Kidney epithelial cell (primary cell): Measurements from ENCODE around the gene MOCS3. TPM values are rescaled to one million over a fixed set of nuclear protein-coding genes. Genes with fewer than 3 reads are reported as not detected.

Experiments
- DNase-seq: peaks from one replicate; pipeline ENCODE4 v3.0.0-alpha.2; 2010; ENCODE audit warnings: low read depth
- H3K27me3 ChIP-seq: 2 replicates; pipeline ENCODE4 v1.6.0; 2011; ENCODE audit warnings: low read length; ENCODE audit not compliant: control insufficient read depth, insufficient read depth
- H3K36me3 ChIP-seq: 2 replicates; pipeline ENCODE4 v1.5.1; 2011; ENCODE audit warnings: low read length; ENCODE audit not compliant: control insufficient read depth, insufficient read depth
- H3K4me3 ChIP-seq: 2 replicates; pipeline ENCODE4 v1.5.1; 2011; ENCODE audit warnings: low read depth, mild to moderate bottlenecking, control low read depth, low read length
- total RNA-seq: library from RNA; depleted of rRNA; stranded (reverse); fragments of >200 nt; gene quantifications from 2 replicates; pipeline ENCODE4 v1.2.3, GENCODE V29; 2015
- TF ChIP-seq, protein P1 (sequence below): IDR thresholded peaks from 2 replicates; pipeline ENCODE4 v1.5.1; 2011; ENCODE audit warnings: mild to moderate bottlenecking, moderate library complexity, low read length, control low read depth, inconsistent platforms; ENCODE audit not compliant: insufficient read depth, poor library complexity, severe bottlenecking

Gene MOCS3
- total RNA-seq, 1 donor from 2014 or later, result 10.0 TPM

GRCh38 chr20:51004305-51004727 lies 45.7 kb downstream of the MOCS3 start:
- no peak overlapping the region for H3K4me3 ChIP-seq
- H3K36me3 ChIP-seq, result no peaks in the 10 kb centered on the region
- peaks cover 8% of the 10 kb centered on the region for H3K27me3 ChIP-seq
- TF ChIP-seq, protein P1, sequence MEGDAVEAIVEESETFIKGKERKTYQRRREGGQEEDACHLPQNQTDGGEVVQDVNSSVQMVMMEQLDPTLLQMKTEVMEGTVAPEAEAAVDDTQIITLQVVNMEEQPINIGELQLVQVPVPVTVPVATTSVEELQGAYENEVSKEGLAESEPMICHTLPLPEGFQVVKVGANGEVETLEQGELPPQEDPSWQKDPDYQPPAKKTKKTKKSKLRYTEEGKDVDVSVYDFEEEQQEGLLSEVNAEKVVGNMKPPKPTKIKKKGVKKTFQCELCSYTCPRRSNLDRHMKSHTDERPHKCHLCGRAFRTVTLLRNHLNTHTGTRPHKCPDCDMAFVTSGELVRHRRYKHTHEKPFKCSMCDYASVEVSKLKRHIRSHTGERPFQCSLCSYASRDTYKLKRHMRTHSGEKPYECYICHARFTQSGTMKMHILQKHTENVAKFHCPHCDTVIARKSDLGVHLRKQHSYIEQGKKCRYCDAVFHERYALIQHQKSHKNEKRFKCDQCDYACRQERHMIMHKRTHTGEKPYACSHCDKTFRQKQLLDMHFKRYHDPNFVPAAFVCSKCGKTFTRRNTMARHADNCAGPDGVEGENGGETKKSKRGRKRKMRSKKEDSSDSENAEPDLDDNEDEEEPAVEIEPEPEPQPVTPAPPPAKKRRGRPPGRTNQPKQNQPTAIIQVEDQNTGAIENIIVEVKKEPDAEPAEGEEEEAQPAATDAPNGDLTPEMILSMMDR, result no peak
- no peak for DNase-seq

GRCh38 chr20:51004781-51005180 lies 46.2 kb downstream of the MOCS3 start:
- TF ChIP-seq, protein P1, result no peak
- Histone ChIP-seq H3K36me3 (no peaks in the 10 kb centered on the region), H3K27me3 (peaks cover 8% of the 10 kb centered on the region), H3K4me3 (no peak overlapping the region)
- DNase-seq, result no peak

DNA sequence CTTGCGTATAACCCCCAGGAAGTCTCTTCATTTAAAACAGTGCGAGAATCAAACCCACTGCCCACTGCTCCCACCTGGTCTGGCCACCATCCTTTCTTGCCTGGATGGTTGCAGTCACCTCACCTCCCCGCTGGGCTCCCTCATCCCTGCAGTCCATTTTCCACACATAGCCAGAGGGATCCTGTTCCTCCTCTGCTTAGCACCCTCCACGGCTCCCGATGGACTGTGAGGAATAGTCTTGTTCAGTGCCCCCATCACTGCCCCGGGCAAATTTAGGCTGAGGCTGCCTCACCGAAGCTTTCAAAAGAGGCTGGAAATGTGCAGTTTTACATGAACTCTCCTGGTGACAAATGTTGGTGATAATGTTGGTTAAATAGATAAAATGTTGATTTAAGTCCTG lies 46.6 kb downstream of the MOCS3 start:
- TF ChIP-seq, protein P1, result no peak
- no peak overlapping the region for H3K4me3 ChIP-seq
- H3K36me3 ChIP-seq, result no peaks in the 10 kb centered on the region
- no peak for DNase-seq
- peaks cover 7% of the 10 kb centered on the region for H3K27me3 ChIP-seq

GRCh38 chr20:51008718-51009117 lies 50.1 kb downstream of the MOCS3 start:
- TF ChIP-seq, protein P1, result no peak
- peaks cover 3% of the 10 kb centered on the region for H3K27me3 ChIP-seq
- H3K36me3 ChIP-seq, result no peaks in the 10 kb centered on the region
- DNase-seq, result no peak
- H3K4me3 ChIP-seq, result no peak overlapping the region

DNA sequence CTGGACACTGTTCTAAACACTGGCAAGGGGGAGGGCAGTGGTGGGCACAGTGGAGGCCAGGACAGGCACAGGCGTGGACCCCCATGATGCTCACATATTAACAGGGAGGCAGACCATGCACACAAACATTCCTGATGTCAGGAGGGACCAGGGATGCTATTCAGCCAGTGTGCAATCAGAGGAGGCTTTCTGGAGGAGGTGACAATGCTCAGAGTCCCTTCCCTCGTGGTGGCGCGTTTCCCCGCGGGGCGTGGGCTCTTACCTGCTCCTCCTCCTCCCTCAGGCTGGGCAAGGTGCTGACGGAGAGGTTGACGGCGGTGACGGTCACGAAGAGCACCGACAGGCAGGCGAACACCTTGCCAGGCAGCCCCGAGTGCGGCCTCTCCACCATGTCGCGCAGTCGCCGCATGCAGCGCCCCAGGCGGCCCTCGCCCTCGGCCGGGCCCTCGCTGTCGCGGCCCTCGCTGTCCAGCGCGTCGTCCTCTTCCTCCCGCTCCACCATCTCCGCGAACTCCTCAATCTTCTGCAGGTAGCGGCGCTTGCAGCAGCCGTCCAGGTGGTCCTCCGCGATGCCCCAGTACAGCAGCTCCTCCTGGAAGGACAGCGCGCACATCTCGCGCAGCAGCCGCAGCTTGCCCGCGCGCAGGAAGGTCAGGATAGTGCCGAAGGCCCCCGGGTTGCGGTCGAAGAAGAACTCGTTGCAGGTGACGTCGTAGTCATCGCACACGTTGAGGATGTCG lies 50.9 kb downstream of the MOCS3 start:
- DNase-seq, result no peak
- TF ChIP-seq, protein P1, result no peak
- H3K36me3 ChIP-seq, result no peaks in the 10 kb centered on the region
- H3K4me3 ChIP-seq, result no peak overlapping the region
- H3K27me3 ChIP-seq, result no peaks in the 10 kb centered on the region

- H3K4me3 ChIP-seq, result no peak overlapping the region
- no peaks in the 10 kb centered on the region for H3K36me3 ChIP-seq
- H3K27me3 ChIP-seq, result no peaks in the 10 kb centered on the region
- TF ChIP-seq, protein P1, result no peak
- no peak for DNase-seq
Measured at GRCh38 chr20:51010043-51010365, 51.4 kb downstream of the MOCS3 start.
